Progenitor cell of endocrine pancreas (in vitro differentiated cells): ENCODE measurements around the gene PRR35. TPM values are rescaled to one million over a fixed set of nuclear protein-coding genes. Genes with fewer than 3 reads are reported as not detected.

ENCODE experiments used
- DNase-seq: peaks from one replicate; pipeline ENCODE4 v3.0.0; 2021; ENCODE audit warnings: low spot score; ENCODE audit not compliant: unreplicated experiment
- H3K27ac Mint-ChIP-seq: 2 replicates; pipeline ENCODE4 v1.8.0; 2021; ENCODE audit warnings: mild to moderate bottlenecking, moderate library complexity, mixed read lengths
- H3K27me3 Mint-ChIP-seq: 2 replicates; pipeline ENCODE4 v1.8.0; 2021; ENCODE audit warnings: mixed read lengths
- H3K36me3 Mint-ChIP-seq: 2 replicates; pipeline ENCODE4 v1.8.0; 2022; ENCODE audit warnings: mixed read lengths; ENCODE audit not compliant: insufficient read depth
- H3K4me1 Mint-ChIP-seq: 2 replicates; pipeline ENCODE4 v1.8.0; 2021; ENCODE audit warnings: low read depth, mixed read lengths
- H3K4me3 Mint-ChIP-seq: 2 replicates; pipeline ENCODE4 v1.8.0; 2021; ENCODE audit warnings: low read depth, mild to moderate bottlenecking, moderate library complexity, mixed read lengths
- H3K9me3 Mint-ChIP-seq: 2 replicates; pipeline ENCODE4 v1.8.0; 2021; ENCODE audit warnings: low read depth, mixed read lengths
- CTCF ChIP-seq: fragments of 200-600 bp; sonication (generic); IDR thresholded peaks from one replicate; pipeline ENCODE4 v1.5.0; 2021; ENCODE audit warnings: antibody characterized with exemption, mild to moderate bottlenecking; ENCODE audit not compliant: unreplicated experiment
- total RNA-seq: library from RNA; stranded (reverse); gene quantifications from 2 replicates; pipeline ENCODE4 v1.2.1, GENCODE V29; 2021

Gene PRR35
- total RNA-seq, 1 donor from 2014 or later = not detected

GRCh38 chr16:555528-556473 lies 4.4 kb upstream of the PRR35 start:
- Mint-ChIP-seq H3K9me3 (no peaks in the 10 kb centered on the region), H3K36me3 (peaks cover 1% of the 10 kb centered on the region), H3K4me3 (no peak overlapping the region), H3K4me1 (no peaks in the 10 kb centered on the region), H3K27ac (no peak overlapping the region), H3K27me3 (peaks cover 12% of the 10 kb centered on the region)
- no peak for TF ChIP-seq CTCF
- no peak for DNase-seq

- H3K27me3 Mint-ChIP-seq = peaks cover 14% of the 10 kb centered on the region
- no peak for TF ChIP-seq CTCF
- peaks cover 1% of the 10 kb centered on the region for H3K36me3 Mint-ChIP-seq
- H3K9me3 Mint-ChIP-seq = no peaks in the 10 kb centered on the region
- H3K4me3 Mint-ChIP-seq = no peak overlapping the region
- H3K4me1 Mint-ChIP-seq = no peaks in the 10 kb centered on the region
- H3K27ac Mint-ChIP-seq = no peak overlapping the region
- DNase-seq = no peak
Measured at GRCh38 chr16:556474-557173, 3.6 kb upstream of the PRR35 start.

- no peaks in the 10 kb centered on the region for H3K9me3 Mint-ChIP-seq
- no peak for DNase-seq
- H3K4me3 Mint-ChIP-seq = no peak overlapping the region
- TF ChIP-seq CTCF = no peak
- H3K36me3 Mint-ChIP-seq = peaks cover 1% of the 10 kb centered on the region
- H3K4me1 Mint-ChIP-seq = no peaks in the 10 kb centered on the region
- H3K27me3 Mint-ChIP-seq = peaks cover 21% of the 10 kb centered on the region
- H3K27ac Mint-ChIP-seq = no peak overlapping the region
Measured at GRCh38 chr16:557463-558297, 2.5 kb upstream of the PRR35 start.

- H3K27ac Mint-ChIP-seq = no peak overlapping the region
- no peak for TF ChIP-seq CTCF
- H3K9me3 Mint-ChIP-seq = no peaks in the 10 kb centered on the region
- DNase-seq = no peak
- peaks cover 1% of the 10 kb centered on the region for H3K36me3 Mint-ChIP-seq
- peaks cover 24% of the 10 kb centered on the region for H3K27me3 Mint-ChIP-seq
- no peak overlapping the region for H3K4me3 Mint-ChIP-seq
- no peaks in the 10 kb centered on the region for H3K4me1 Mint-ChIP-seq
Measured at GRCh38 chr16:558298-559020, 1.7 kb upstream of the PRR35 start.
